Liver (tissue), 9 donors: ENCODE results near the gene CELSR1. TPM values are rescaled to one million over a fixed set of nuclear protein-coding genes. Genes with fewer than 3 reads are reported as not detected.
A peak's percentile ranks its signal among the peaks of the same experiment; 100 is the strongest.

Experiments
- DNase-seq: peaks from one replicate; pipeline ENCODE4 v3.0.0-alpha.2; 2017; ENCODE audit warnings: low spot score
- H3K27ac ChIP-seq, 2 donors: one replicate each; pipeline ENCODE4 v1.7.0; 2013; ENCODE audit warnings: inconsistent platforms in 2 of 2, low read length in 2 of 2, control low read depth in 1 of 2, low read depth in 1 of 2, mild to moderate bottlenecking in 1 of 2
- H3K27me3 ChIP-seq, 4 donors: one replicate each; pipeline versions ENCODE4 v1.6.1 to v1.7.0; 2013; ENCODE audit warnings: low read length in 3 of 4, inconsistent platforms in 1 of 4, mild to moderate bottlenecking in 1 of 4, moderate library complexity in 1 of 4; ENCODE audit not compliant: control insufficient read depth in 4 of 4, insufficient read depth in 4 of 4
- H3K36me3 ChIP-seq, 4 donors: one replicate each; pipeline versions ENCODE4 v1.6.1 to v1.7.0; 2013; ENCODE audit warnings: low read length in 3 of 4, mild to moderate bottlenecking in 3 of 4, low read depth in 1 of 4, moderate library complexity in 1 of 4; ENCODE audit not compliant: control insufficient read depth in 4 of 4, insufficient read depth in 3 of 4
- H3K4me1 ChIP-seq, 4 donors: one replicate each; pipeline versions ENCODE4 v1.6.1 to v1.7.0; 2013; ENCODE audit warnings: low read length in 3 of 4, mild to moderate bottlenecking in 3 of 4, moderate library complexity in 1 of 4; ENCODE audit not compliant: control insufficient read depth in 4 of 4, insufficient read depth in 4 of 4
- H3K4me3 ChIP-seq, 3 donors: one replicate each; pipeline versions ENCODE4 v1.6.1 to v1.7.0; 2013; ENCODE audit warnings: low read length in 3 of 3, control low read depth in 1 of 3, low read depth in 1 of 3, mild to moderate bottlenecking in 1 of 3
- H3K9ac ChIP-seq, 2 donors: one replicate each; pipeline ENCODE4 v1.7.0; 2013; ENCODE audit warnings: low read length in 2 of 2, mild to moderate bottlenecking in 2 of 2, moderate library complexity in 2 of 2, control low read depth in 1 of 2, low read depth in 1 of 2
- H3K9me3 ChIP-seq, 4 donors: one replicate each; pipeline versions ENCODE4 v1.6.1 to v1.7.0; 2013; ENCODE audit warnings: low read length in 3 of 4; ENCODE audit not compliant: control insufficient read depth in 4 of 4
- FOXA1 ChIP-seq: IDR thresholded peaks from 2 replicates; pipeline ENCODE4 v1.6.1; 2016; ENCODE audit warnings: antibody characterized with exemption
- HNF4A ChIP-seq, 2 donors: conservative IDR thresholded peaks; 2 replicates each; pipeline ENCODE4 v1.6.1; 2016; ENCODE audit warnings: antibody characterized with exemption in 2 of 2, mild to moderate bottlenecking in 2 of 2
- HNF4G ChIP-seq: IDR thresholded peaks from 2 replicates; pipeline ENCODE4 v1.6.1; 2016; ENCODE audit warnings: antibody characterized with exemption
- NR2F2 ChIP-seq: IDR thresholded peaks from 2 replicates; pipeline ENCODE4 v1.6.1; 2016; ENCODE audit warnings: antibody characterized with exemption
- RAD21 ChIP-seq, 2 donors: IDR thresholded peaks; 2 replicates each; pipeline ENCODE4 v1.6.1; 2016; ENCODE audit warnings: antibody characterized with exemption in 2 of 2, mild to moderate bottlenecking in 2 of 2
- RXRA ChIP-seq, 2 donors: IDR thresholded peaks; 2 replicates each; pipeline ENCODE4 v1.6.1; 2017 to 2018; ENCODE audit warnings: antibody characterized with exemption in 2 of 2, mild to moderate bottlenecking in 1 of 2
- YY1 ChIP-seq: IDR thresholded peaks from 2 replicates; pipeline ENCODE4 v1.6.1; 2016; ENCODE audit warnings: antibody characterized with exemption, mild to moderate bottlenecking
- WGBS: extraction: QIAGEN DNeasy Blood & Tissue Kit; methylation state at CpG from one replicate; pipeline ENCODE4 v1.1.7; 2013; 5-methylcytosine and 5-hydroxymethylcytosine counted together
- polyA plus RNA-seq, 2 donors: library from polyadenylated mRNA; stranded (reverse) in 1 of 2; unstranded in 1 of 2; fragments of 200-250 nt in 1 of 2; fragments of >200 nt in 1 of 2; fragmentation: Nextera tagmentation in 1 of 2; extraction: Ambion mirVana in 1 of 2; gene quantifications; one replicate each; pipeline versions ENCODE4 v1.2.1 to v1.2.3, GENCODE V29; 2013 to 2015
- total RNA-seq, 2 donors: library from RNA; depleted of rRNA; stranded (reverse); fragments of >200 nt; gene quantifications; one replicate each; pipeline ENCODE4 v1.2.3, GENCODE V29; 2014
- TF ChIP-seq, protein P1 (sequence below): IDR thresholded peaks from 2 replicates; pipeline ENCODE4 v1.6.1; 2016; ENCODE audit warnings: antibody characterized with exemption
- TF ChIP-seq, protein P2 (sequence below): IDR thresholded peaks from 2 replicates; pipeline ENCODE4 v1.6.1; 2016; ENCODE audit warnings: antibody characterized with exemption, mild to moderate bottlenecking
- TF ChIP-seq, protein P3 (sequence below): fragments of 150-350 bp; IDR thresholded peaks from 2 replicates; pipeline ENCODE4 v1.5.1; 2017; ENCODE audit warnings: improper control_type of control experiment, low read depth, low read length; ENCODE audit not compliant: missing input control
- donor health status: healthy.
- donor health status: healthy.
- donor health status: healthy.
- donor health status: healthy.
- donor health status: healthy.

The CELSR1 gene
- total and polyA plus RNA-seq, 4 donors: 0.37 to 1.6 (median 1.3) TPM

DNA sequence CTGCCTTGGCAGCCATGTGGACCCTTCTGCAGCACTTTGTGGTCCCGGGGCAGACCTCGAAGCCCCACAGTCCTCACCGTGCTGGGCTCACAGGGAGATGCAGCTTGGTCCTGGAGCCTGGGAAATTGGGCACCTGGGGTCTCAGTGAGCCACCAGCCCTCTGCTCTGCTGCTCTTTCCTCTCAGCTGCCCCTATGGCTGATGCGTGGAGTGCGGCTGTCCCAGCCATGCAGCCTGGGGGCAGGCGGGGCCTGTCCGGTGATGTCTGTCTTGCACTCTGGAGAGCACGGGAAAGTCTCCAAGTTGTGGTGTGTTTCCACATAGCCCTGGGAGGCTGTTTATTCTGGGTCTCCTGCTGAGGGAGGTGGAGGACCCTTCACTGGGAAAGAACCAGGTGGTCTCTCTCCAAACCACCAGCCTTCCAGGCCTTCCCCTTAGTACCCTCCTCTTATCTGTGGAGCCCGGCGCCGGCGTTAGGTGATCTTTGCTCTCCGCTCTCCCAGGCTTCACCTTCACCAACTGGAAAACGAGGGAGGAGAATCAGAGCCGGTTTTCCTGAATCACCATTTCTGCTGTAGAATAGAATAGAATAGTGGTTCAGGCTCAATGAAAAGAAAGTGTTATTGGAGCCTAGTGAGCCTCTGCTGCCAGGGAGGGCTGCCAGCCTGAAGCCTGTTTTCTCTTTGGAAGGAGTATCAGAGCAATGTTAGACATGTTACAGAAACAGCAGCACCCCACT, 41.6 kb upstream of the CELSR1 start:
- H3K27ac ChIP-seq: peak overlapping the region; percentile 16 to 60
- H3K9ac ChIP-seq: peak overlapping the region in 1 of 2 donors; percentile 34
- H3K27me3 ChIP-seq: no peaks in the 10 kb centered on the region
- no peak for DNase-seq
- H3K4me1 ChIP-seq: peaks cover 32 to 68% (median 52%) of the 10 kb centered on the region in 4 donors
- TF ChIP-seq, protein P1, sequence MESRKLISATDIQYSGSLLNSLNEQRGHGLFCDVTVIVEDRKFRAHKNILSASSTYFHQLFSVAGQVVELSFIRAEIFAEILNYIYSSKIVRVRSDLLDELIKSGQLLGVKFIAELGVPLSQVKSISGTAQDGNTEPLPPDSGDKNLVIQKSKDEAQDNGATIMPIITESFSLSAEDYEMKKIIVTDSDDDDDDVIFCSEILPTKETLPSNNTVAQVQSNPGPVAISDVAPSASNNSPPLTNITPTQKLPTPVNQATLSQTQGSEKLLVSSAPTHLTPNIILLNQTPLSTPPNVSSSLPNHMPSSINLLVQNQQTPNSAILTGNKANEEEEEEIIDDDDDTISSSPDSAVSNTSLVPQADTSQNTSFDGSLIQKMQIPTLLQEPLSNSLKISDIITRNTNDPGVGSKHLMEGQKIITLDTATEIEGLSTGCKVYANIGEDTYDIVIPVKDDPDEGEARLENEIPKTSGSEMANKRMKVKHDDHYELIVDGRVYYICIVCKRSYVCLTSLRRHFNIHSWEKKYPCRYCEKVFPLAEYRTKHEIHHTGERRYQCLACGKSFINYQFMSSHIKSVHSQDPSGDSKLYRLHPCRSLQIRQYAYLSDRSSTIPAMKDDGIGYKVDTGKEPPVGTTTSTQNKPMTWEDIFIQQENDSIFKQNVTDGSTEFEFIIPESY: no peak
- TF ChIP-seq HNF4A (conservative IDR thresholded peaks at IDR 0.05) (peak; percentile 38 to 46), RAD21 (IDR thresholded peaks at IDR 0.05) (peak in 1 of 2 donors; percentile 24), RXRA (IDR thresholded peaks at IDR 0.05) (peak; percentile 18 to 24), HNF4G (peak; percentile 14), YY1 (peak; percentile 27)
- TF ChIP-seq, protein P2, sequence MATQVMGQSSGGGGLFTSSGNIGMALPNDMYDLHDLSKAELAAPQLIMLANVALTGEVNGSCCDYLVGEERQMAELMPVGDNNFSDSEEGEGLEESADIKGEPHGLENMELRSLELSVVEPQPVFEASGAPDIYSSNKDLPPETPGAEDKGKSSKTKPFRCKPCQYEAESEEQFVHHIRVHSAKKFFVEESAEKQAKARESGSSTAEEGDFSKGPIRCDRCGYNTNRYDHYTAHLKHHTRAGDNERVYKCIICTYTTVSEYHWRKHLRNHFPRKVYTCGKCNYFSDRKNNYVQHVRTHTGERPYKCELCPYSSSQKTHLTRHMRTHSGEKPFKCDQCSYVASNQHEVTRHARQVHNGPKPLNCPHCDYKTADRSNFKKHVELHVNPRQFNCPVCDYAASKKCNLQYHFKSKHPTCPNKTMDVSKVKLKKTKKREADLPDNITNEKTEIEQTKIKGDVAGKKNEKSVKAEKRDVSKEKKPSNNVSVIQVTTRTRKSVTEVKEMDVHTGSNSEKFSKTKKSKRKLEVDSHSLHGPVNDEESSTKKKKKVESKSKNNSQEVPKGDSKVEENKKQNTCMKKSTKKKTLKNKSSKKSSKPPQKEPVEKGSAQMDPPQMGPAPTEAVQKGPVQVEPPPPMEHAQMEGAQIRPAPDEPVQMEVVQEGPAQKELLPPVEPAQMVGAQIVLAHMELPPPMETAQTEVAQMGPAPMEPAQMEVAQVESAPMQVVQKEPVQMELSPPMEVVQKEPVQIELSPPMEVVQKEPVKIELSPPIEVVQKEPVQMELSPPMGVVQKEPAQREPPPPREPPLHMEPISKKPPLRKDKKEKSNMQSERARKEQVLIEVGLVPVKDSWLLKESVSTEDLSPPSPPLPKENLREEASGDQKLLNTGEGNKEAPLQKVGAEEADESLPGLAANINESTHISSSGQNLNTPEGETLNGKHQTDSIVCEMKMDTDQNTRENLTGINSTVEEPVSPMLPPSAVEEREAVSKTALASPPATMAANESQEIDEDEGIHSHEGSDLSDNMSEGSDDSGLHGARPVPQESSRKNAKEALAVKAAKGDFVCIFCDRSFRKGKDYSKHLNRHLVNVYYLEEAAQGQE: no peak
- H3K36me3 ChIP-seq: no peaks in the 10 kb centered on the region
- H3K4me3 ChIP-seq: no peak overlapping the region
- no peaks in the 10 kb centered on the region for H3K9me3 ChIP-seq
- WGBS: 40% methylated on average over 15 of the region's 15 CpGs

DNA sequence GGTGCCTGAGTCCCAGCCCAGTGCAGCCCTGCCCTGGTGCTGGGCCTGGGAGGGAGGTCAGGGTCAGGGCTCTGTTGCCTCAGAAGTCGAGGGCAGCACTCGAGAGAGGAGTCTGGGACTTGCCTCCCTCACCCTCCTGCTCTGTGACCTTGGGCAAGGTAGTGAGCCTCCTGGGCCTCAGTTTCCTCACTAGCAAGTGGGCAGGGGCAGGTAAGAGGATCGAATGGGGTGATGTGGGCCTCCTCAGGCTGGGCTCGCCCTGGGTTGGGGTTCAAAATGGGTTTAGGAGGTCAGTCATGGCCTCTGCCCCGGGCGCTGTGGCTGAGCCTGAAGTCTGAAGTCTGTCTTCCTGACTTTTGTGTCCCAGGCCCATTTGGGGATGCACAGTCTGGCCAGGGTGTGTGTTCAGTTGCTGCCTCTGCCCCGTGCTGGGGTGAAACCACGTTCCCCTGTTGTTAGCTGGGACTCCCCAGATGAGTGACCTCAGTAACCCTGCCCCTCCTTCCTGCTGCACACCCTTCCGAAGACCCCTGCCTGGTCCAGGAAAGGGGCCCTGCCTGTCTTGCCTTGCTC, 40.9 kb upstream of the CELSR1 start:
- 59% methylated on average over 9 of the region's 9 CpGs for WGBS
- no peak overlapping the region for H3K9ac ChIP-seq
- peak in 1 of 2 donors; percentile 21 for TF ChIP-seq HNF4A (conservative IDR thresholded peaks at IDR 0.05)
- TF ChIP-seq, protein P3, sequence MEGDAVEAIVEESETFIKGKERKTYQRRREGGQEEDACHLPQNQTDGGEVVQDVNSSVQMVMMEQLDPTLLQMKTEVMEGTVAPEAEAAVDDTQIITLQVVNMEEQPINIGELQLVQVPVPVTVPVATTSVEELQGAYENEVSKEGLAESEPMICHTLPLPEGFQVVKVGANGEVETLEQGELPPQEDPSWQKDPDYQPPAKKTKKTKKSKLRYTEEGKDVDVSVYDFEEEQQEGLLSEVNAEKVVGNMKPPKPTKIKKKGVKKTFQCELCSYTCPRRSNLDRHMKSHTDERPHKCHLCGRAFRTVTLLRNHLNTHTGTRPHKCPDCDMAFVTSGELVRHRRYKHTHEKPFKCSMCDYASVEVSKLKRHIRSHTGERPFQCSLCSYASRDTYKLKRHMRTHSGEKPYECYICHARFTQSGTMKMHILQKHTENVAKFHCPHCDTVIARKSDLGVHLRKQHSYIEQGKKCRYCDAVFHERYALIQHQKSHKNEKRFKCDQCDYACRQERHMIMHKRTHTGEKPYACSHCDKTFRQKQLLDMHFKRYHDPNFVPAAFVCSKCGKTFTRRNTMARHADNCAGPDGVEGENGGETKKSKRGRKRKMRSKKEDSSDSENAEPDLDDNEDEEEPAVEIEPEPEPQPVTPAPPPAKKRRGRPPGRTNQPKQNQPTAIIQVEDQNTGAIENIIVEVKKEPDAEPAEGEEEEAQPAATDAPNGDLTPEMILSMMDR: no peak
- TF ChIP-seq RXRA (IDR thresholded peaks at IDR 0.05): peak in 1 of 2 donors; percentile 27
- no peak for TF ChIP-seq NR2F2
- no peak for TF ChIP-seq FOXA1
- H3K36me3 ChIP-seq: no peaks in the 10 kb centered on the region
- H3K4me3 ChIP-seq: peak overlapping the region in 2 of 3 donors; percentile 67 to 83
- no peaks in the 10 kb centered on the region for H3K27me3 ChIP-seq
- DNase-seq: no peak
- no peaks in the 10 kb centered on the region for H3K9me3 ChIP-seq
- H3K27ac ChIP-seq: peak overlapping the region; percentile 16 to 60
- H3K4me1 ChIP-seq: peaks cover 32 to 68% (median 52%) of the 10 kb centered on the region in 4 donors
